Measurements from ENCODE around the gene IQCE. TPM values are rescaled to one million over a fixed set of nuclear protein-coding genes. Genes with fewer than 3 reads are reported as not detected.

Gene IQCE
- total RNA-seq, 2 experiments from 2014 or later = 7.2 to 8.4 TPM

DNA sequence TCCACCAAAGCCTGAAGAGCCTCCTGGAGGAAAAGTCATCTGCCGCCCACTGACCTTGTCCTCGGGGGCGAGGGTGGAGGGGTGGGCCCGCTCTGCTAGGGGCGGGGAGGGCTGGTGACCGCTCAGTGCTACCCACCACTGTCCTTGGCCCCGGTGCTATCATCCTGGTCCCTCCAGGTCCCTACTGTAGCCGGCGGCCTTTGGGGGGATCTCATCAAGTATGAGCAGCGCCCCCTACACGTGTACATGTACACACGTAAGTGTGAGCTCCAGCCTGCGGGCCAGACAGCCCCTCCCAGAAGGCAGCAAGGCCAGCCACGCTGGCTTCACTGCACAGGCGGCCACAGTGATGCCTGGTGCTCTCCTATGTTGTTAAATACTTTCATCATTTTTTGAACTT lies 92.6 kb downstream of the IQCE start:
- Mint-ChIP-seq H3K4me3 (no peak overlapping the region), H3K36me3 (ENCODE audit: low read depth) (no peaks in the 10 kb centered on the region), H3K9me3 (ENCODE audit: low read depth) (no peaks in the 10 kb centered on the region), H3K27me3 (no peaks in the 10 kb centered on the region), H3K4me1 (no peaks in the 10 kb centered on the region), H3K27ac (no peak overlapping the region)
- POLR2A ChIA-PET = no interaction called here
- DNase-seq (peak; percentile 32), ATAC-seq (no peak)
- intact Hi-C loops (cut with DNase I, micrococcal nuclease) = no loop called here
- CTCF ChIA-PET = interaction anchor here (0.6 kb wide), 2 partner anchors 59 to 239 kb away, joined by 3 read pairs; no protein-coding TSS in a partner anchor

DNA sequence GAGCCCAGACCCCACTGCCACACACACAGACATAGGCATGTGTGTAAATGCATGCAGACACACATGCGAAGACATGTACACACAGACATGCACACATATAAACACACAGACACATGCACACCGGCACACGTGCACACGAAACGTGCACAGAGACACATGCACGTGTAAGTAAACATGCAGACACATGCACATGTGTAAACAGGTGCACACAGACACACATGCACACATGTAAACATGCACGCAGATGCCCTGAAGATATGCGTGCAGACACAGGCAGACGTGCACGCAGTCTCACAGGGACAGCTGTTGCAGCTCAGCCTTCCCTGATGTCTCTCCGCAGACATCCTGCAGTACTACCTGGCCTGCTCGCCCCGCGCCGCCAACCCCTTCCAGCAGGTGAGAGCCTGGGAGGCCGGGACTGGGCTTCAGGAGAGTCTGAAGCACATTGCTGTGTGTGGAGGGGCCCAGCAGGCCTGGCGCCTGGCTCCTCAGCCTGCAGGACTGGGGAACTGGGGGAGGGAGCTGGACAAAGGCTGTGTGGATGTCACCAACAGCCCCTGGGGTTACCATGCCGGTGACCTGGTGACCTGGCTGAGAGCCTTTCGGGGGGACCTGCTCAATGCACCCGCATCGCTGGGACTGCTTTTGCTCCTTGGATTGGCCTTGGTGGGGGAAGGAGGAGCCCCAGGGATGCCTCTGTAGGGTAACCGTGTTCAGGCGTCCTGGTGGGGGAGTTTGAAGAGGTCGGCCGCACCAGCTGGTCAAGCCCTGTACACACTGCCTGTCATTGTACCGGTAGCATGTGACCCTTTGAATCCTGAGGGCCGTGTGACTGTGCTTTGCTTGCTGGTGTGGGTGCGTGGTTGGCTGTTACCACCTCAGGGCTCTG lies 93.3 kb downstream of the IQCE start:
- no peak for ATAC-seq
- CTCF ChIA-PET = interaction anchor here (0.6 kb wide), 1 partner anchor 240 kb away, joined by 3 read pairs; no protein-coding TSS in a partner anchor

DNA sequence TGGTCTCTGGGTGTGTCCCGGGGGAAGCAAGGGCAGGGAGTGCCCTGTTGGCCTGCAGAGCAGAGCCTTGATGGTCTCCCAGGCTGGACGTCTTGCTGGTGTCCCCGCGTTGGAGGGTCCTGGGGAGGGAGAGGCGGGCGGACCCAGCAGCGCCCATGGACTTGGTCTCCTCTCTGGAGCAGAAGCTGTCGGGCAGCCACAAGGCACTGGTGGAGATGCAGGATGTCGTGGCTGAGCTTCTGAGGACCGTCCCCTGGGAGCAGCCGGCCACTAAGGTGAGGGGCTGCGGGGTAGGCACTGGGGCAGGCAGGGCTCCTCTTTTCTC lies 93.9 kb downstream of the IQCE start:
- ATAC-seq = no peak
- intact Hi-C loops (cut with DNase I, micrococcal nuclease) = no loop called here
- ChIA-PET POLR2A (no interaction called here), CTCF (interaction anchor here (0.7 kb wide), 1 partner anchor 18 kb away, joined by 3 read pairs; no protein-coding TSS in a partner anchor)
- Mint-ChIP-seq H3K4me1 (no peaks in the 10 kb centered on the region), H3K27ac (no peak overlapping the region), H3K4me3 (no peak overlapping the region), H3K27me3 (no peaks in the 10 kb centered on the region), H3K9me3 (ENCODE audit: low read depth) (no peaks in the 10 kb centered on the region), H3K36me3 (ENCODE audit: low read depth) (no peaks in the 10 kb centered on the region)
- DNase-seq = no peak

More for the DNA sequence above, 93.3 kb downstream of the IQCE start:
- Mint-ChIP-seq H3K27me3 (no peaks in the 10 kb centered on the region), H3K9me3 (ENCODE audit: low read depth) (no peaks in the 10 kb centered on the region), H3K4me3 (no peak overlapping the region), H3K36me3 (ENCODE audit: low read depth) (no peaks in the 10 kb centered on the region), H3K27ac (no peak overlapping the region), H3K4me1 (no peaks in the 10 kb centered on the region)
- intact Hi-C loops (cut with DNase I, micrococcal nuclease) = no loop called here
- POLR2A ChIA-PET = no interaction called here
- no peak for DNase-seq

DNA sequence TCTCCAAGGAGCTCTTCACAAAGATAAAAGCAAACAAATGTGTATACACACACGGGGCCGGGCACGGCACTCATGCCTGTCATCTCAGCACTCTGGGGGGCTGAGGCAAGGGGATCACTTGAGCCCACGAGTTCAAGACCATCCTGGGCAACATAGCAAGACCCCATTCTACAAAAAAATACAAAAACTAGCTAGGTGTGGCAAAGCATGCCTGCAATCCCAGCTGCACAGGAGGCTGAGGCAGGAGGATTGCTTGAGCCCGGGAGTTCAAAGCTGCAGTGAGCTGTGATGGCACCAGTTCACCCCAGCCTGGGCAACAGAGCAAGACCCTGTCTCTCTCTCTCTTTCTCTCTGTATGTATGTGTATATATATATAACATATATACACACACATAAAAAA lies 95.3 kb downstream of the IQCE start:
- CTCF ChIA-PET = interaction anchor here (0.6 to 1.5 kb wide), 5 partner anchors 9 to 202 kb away, joined by 3 read pairs; no protein-coding TSS in a partner anchor
- no peak overlapping the region for H3K4me3 Mint-ChIP-seq
- ATAC-seq (no peak), DNase-seq (no peak)
- H3K9me3 Mint-ChIP-seq (ENCODE audit: low read depth) = no peaks in the 10 kb centered on the region
- no peaks in the 10 kb centered on the region for H3K27me3 Mint-ChIP-seq
- POLR2A ChIA-PET = no interaction called here
- intact Hi-C loops (cut with DNase I, micrococcal nuclease) = no loop called here
- H3K4me1 Mint-ChIP-seq = no peaks in the 10 kb centered on the region
- H3K36me3 Mint-ChIP-seq (ENCODE audit: low read depth) = no peaks in the 10 kb centered on the region
- no peak overlapping the region for H3K27ac Mint-ChIP-seq

DNA sequence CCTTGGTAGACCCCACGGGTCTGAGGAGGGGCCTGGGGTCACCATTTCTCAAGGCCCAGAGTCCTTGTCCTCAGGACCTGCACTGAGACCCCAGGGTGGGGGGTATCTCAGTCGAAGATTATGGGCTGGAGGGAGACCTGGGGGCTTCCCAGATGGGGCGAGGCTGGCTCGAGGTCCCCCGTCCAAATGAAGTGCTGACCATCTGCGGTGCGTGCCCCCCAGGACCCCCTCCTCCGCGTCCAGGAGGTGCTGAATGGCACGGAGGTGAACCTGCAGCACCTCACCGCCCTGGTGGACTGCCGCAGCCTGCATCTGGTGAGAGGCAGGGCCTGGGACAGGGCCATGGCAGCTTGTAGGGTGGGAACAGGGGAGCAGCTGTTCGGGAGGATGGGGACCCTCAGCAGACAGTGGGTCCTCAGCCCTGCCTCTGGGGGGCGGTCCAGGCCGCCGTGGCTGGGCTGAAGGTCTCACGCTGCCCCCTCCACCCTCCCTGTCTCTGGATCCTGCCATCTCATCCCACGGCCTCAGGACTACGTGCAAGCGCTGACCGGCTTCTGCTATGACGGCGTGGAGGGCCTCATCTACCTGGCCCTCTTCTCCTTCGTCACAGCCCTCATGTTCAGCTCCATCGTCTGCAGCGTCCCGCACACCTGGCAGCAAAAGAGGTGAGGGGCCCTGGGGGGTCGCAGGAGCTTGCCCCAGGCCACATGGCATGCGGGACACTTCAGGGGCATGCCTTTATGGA lies 97.3 kb downstream of the IQCE start:
- Mint-ChIP-seq H3K9me3 (ENCODE audit: low read depth) (no peaks in the 10 kb centered on the region), H3K27ac (no peak overlapping the region), H3K4me1 (no peaks in the 10 kb centered on the region), H3K27me3 (no peaks in the 10 kb centered on the region), H3K4me3 (no peak overlapping the region), H3K36me3 (ENCODE audit: low read depth) (no peaks in the 10 kb centered on the region)
- ATAC-seq (no peak), DNase-seq (no peak)
- ChIA-PET POLR2A (no interaction called here), CTCF (interaction anchor here (0.6 kb wide), 1 partner anchor 65 kb away, joined by 3 read pairs; no protein-coding TSS in a partner anchor)
- intact Hi-C loops (cut with DNase I, micrococcal nuclease) = no loop called here

DNA sequence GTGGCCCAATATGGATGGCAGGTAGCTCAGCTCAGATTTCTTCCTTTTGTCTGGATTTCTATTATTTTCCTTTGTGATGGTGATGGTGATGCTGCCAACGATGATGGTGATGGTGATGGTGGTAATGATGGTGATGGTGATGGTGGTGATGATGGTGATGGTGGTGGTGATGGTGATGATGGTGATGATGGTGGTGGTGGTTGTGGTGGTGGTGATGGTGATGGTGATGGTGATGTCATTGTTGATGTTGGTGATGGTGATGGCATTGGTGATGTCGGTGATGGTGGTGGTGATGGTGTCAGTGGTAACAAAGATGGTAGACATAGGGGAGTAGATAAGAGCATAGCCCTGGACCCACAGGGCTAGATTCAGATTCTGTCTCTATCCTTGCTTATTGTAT lies 98.4 kb downstream of the IQCE start:
- Mint-ChIP-seq H3K9me3 (ENCODE audit: low read depth) (no peaks in the 10 kb centered on the region), H3K36me3 (ENCODE audit: low read depth) (no peaks in the 10 kb centered on the region), H3K4me3 (no peak overlapping the region), H3K4me1 (no peaks in the 10 kb centered on the region), H3K27me3 (no peaks in the 10 kb centered on the region), H3K27ac (no peak overlapping the region)
- no peak for DNase-seq
- intact Hi-C loops (cut with DNase I, micrococcal nuclease) = no loop called here
- ChIA-PET CTCF (no interaction called here), POLR2A (no interaction called here)
- no peak for ATAC-seq

DNA sequence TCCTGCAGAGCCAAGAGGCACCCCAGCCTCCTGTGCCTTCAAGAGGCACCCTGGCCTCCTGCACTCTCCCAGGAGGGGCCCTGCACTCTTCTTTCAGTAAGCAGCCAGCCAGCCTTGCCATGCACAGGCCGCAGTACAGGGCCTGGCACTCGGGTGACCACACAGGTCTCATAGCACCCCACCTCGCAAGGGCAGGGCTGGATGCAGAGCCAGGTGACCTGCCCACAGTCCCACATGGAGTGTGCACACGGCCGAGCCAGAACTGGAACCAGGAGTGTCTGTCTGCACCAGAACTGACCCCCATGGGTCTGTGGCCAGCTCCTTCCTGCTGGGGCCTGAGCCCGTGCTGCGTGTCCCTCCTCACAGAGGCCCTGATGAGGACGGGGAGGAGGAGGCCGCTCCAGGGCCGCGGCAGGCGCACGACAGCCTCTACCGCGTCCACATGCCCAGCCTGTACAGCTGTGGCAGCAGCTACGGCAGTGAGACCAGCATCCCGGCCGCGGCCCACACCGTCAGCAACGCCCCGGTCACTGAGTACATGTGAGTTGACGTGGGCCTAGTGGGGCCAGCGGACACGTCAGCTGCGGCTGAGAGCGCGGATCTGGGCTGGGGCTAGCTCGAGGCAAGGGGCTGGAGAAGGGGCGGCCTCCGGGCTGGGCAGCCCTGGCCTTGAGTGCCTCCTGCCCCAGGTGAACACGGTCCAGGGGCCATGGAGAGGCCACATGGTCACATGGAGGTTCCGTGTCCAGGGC lies 99.3 kb downstream of the IQCE start:
- POLR2A ChIA-PET = no interaction called here
- Mint-ChIP-seq H3K36me3 (ENCODE audit: low read depth) (no peaks in the 10 kb centered on the region), H3K4me3 (no peak overlapping the region), H3K27ac (no peak overlapping the region), H3K4me1 (no peaks in the 10 kb centered on the region), H3K9me3 (ENCODE audit: low read depth) (no peaks in the 10 kb centered on the region), H3K27me3 (no peaks in the 10 kb centered on the region)
- DNase-seq = no peak
- no peak for ATAC-seq
- CTCF ChIA-PET = no interaction called here
- intact Hi-C loops (cut with DNase I, micrococcal nuclease) = no loop called here

DNA sequence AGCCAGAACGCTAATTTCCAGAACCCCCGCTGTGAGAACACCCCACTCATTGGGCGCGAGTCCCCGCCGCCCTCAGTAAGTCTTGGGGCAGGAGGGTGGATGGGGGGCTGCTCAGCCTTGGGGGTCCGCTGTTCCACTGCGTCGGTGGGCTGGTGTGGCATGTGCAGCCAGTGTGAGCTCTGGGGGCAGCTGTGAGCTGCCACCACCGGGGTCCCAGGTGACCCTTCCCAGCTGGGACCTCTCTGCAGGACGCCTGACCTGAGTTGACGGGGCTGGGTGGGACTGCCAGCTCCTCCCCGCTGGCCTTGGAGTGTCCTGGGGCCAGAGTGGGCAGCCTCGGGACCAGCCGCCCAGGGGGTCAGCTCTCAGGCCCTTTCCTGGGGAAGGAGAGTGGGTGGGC lies 100.2 kb downstream of the IQCE start:
- POLR2A ChIA-PET = no interaction called here
- no peak for ATAC-seq
- intact Hi-C loops (cut with DNase I, micrococcal nuclease) = no loop called here
- Mint-ChIP-seq H3K4me1 (no peaks in the 10 kb centered on the region), H3K9me3 (ENCODE audit: low read depth) (no peaks in the 10 kb centered on the region), H3K27me3 (no peaks in the 10 kb centered on the region), H3K36me3 (ENCODE audit: low read depth) (no peaks in the 10 kb centered on the region), H3K4me3 (no peak overlapping the region), H3K27ac (no peak overlapping the region)
- CTCF ChIA-PET = interaction anchor here (0.6 to 1.6 kb wide), 2 partner anchors 12 to 52 kb away, joined by 3 to 8 read pairs; no protein-coding TSS in a partner anchor
- no peak for DNase-seq

DNA sequence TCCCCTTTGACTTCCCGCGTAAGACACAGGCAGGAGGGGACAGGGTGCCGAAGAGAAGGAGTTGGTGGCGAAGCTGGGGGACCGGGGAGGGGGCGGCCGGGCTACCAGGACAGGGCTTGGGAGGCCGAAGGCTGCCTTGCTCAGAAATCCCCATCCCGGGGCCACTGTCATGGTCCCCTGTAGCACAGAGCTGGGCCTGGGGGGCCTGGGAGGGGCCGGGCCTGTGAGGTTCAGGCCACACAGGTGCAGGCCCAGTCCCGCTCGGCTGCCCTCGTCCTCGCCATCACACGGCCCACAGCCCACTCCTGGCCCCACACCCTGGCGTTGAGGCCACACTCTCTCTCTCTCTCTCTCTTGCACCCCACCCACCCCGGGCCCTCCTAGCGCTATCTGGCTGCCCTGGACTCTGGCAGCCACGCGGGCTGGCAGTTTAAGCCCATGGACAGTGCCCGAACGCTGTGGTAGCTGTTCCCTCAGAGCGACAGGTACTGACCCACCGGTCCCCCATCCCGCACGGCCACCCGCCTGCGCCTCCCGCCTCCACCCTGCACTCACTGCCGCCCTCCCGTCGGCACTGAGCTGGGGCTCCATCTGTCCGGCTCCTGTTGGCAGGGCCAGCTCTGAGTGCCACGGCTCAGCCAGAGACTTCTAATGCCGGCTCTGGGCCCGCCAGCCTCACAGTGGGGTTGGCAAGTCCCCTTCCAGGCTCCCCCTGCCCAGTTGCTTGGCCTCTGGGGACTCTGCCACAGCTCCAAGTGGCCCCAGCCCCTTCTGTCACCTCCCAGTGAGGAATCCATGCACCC lies 101.0 kb downstream of the IQCE start:
- no peaks in the 10 kb centered on the region for H3K9me3 Mint-ChIP-seq (ENCODE audit: low read depth)
- intact Hi-C loops (cut with DNase I, micrococcal nuclease) = no loop called here
- POLR2A ChIA-PET = no interaction called here
- ATAC-seq = no peak
- H3K36me3 Mint-ChIP-seq (ENCODE audit: low read depth) = no peaks in the 10 kb centered on the region
- H3K27ac Mint-ChIP-seq = no peak overlapping the region
- CTCF ChIA-PET = interaction anchor here (0.6 to 1.6 kb wide), 2 partner anchors 11 to 70 kb away, joined by 4 to 8 read pairs; no protein-coding TSS in a partner anchor
- H3K4me1 Mint-ChIP-seq = no peaks in the 10 kb centered on the region
- DNase-seq = no peak
- H3K4me3 Mint-ChIP-seq = no peak overlapping the region
- no peaks in the 10 kb centered on the region for H3K27me3 Mint-ChIP-seq

DNA sequence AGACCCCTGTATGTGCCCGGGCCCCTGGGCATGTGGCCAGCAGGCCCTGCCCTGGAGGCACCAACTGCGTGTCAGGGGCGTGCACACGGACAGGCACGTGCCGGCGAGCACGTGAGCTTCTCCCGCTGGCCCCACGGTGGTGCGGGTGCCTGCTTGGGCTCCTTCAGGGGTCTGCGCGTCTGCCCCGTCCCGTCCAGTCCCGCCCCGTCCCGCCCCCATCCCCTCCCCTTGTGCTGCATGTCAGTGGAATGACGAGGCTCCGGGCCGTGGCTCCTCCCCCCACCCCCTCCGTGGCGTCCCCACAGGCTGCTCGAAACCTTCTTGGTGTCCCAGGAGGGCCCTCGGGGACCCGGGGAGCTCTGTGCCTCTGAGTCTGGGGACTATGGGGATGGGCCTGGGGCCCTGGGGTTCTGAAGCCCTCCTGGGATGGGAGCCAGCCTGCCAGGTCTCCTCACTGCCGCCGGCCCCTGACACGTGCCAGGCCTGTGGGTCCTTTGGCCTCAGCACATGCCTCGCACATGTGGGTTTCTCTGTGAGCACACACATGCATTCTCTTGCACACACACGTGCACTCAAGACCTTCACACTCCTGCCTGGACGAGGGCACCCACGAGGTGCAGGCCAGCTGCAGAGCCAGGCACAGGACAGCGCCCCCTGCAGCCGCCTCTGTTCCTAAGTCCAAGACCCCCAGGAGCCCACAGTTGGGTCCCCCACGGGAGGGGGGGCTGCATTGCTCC lies 101.7 kb downstream of the IQCE start:
- CTCF ChIA-PET = interaction anchor here (0.6 to 1.6 kb wide), 2 partner anchors 11 to 69 kb away, joined by 4 to 8 read pairs; no protein-coding TSS in a partner anchor

More for the DNA sequence above, 101.7 kb downstream of the IQCE start:
- Mint-ChIP-seq H3K4me1 (peaks cover 1% of the 10 kb centered on the region), H3K36me3 (ENCODE audit: low read depth) (no peaks in the 10 kb centered on the region), H3K9me3 (ENCODE audit: low read depth) (no peaks in the 10 kb centered on the region), H3K27ac (no peak overlapping the region), H3K4me3 (no peak overlapping the region), H3K27me3 (peaks cover 2% of the 10 kb centered on the region)
- intact Hi-C loops (cut with DNase I, micrococcal nuclease) = no loop called here
- DNase-seq (no peak), ATAC-seq (no peak)
- POLR2A ChIA-PET = no interaction called here
